ENCODE data around the gene KRTAP4-5.
"Not testable (repeated sequence)": the region's sequence is repeated elsewhere in the genome, so short reads cannot be mapped to it uniquely, and the experiment has no call there.

KRTAP4-5 gene

DNA sequence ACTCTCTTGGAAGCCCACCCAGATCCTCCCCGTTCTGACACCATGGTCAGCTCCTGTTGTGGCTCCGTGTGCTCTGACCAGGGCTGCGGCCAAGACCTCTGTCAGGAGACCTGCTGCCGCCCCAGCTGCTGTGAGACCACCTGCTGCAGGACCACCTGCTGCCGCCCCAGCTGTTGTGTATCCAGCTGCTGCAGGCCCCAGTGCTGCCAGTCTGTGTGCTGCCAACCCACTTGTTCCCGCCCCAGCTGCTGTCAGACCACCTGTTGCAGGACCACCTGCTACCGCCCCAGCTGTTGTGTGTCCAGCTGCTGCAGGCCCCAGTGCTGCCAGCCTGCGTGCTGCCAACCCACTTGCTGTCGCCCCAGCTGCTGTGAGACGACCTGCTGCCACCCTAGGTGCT lies 44.3 kb downstream of the KRTAP4-5 start, which contains the start of gene KRTAP4-9:
Gene KRTAP4-9 (plus strand): TSS at position 43 of the 400 bp plus-strand sequence. CDS start 0 bp downstream, at position 43.
- not testable (repeated sequence) for DNase-seq

DNA sequence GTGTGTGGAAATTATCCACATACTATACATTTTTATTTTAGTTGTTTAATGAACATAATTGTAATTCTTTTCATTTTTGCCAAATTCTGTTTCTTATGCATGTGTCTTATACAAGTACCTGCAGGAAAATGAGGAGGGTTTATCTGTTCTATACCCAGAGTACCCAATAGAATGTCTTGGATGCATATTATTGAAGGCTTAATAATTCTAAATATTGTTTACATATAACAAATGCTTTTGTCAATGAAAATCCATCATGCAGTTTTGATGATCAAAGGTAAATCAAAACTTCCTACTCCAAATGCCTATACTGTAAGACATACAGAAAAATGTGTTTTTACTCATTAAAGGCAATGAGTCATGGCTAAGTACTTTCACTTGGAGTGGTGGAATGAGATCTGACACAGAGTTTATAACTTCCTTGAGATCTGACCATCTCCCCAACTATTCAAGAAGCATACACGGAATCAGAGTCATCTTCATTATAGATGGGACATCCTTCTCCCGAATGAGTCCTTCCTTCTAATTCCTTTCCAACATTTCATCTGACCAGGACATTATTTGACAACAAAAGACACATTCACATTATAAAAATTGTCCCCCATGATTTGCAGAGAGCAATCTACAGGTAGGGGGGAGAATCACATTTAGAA lies 45.1 kb downstream of the KRTAP4-5 start:
- DNase-seq, result not testable (repeated sequence)

- no peak for DNase-seq
Observed at GRCh38 chr17:41103896-41104295, 45.7 kb downstream of the KRTAP4-5 start.

GRCh38 chr17:41101586-41102259 lies 47.9 kb downstream of the KRTAP4-5 start, which contains the start of gene KRTAP4-16:
Gene KRTAP4-16, minus strand, starts transcription at chr17:41102209. Its CDS starts 0 bp downstream, at chr17:41102209.
- no peak for DNase-seq

DNA sequence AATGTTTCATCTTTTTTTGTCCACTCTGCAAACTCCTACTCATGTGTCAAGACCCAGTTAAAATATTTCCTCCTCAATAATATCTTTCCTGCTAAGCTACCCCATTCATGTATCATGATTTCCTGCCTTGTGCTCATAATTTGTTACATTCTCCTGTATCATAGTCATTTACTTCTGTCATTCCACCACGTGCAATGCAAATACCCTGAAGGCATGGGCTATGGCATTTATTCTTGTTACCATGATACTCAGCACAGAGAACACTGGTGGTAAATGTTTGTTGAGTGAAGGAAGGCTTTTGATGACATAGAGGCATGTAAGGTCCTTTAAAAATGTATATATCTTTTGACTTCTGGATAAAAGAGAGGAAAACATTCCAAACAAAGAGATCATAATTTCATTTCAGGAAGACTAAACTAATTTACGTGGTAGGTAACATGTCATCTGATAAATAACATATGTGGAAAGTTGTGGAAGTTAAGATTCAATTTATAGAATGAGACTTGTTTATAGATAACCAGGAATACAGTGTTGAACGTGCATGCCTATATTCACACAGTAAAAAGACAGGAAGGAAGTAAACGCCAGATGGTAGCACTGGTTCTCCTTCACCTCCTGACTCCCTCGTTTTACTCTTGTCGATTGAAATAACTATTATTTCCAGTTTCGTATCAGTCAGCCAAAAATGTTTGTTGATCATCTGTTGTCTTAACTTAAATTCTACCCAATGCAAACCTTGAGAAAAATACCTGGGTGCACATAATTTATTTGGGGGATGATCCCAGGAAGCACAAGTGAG lies 49.7 kb downstream of the KRTAP4-5 start:
- DNase-seq, result not testable (repeated sequence)

All from GDM1 (cell line).